Fibroblast of skin of abdomen (primary cell): ENCODE measurements around the gene GLRX2.

ENCODE experiments used
- DNase-seq: peaks from one replicate; pipeline ENCODE4 v3.0.0-alpha.2; 2013

Gene GLRX2

GRCh38 chr1:193111641-193112090, 6.5 kb upstream of the GLRX2 start:
- DNase-seq: peak; percentile 91

DNA sequence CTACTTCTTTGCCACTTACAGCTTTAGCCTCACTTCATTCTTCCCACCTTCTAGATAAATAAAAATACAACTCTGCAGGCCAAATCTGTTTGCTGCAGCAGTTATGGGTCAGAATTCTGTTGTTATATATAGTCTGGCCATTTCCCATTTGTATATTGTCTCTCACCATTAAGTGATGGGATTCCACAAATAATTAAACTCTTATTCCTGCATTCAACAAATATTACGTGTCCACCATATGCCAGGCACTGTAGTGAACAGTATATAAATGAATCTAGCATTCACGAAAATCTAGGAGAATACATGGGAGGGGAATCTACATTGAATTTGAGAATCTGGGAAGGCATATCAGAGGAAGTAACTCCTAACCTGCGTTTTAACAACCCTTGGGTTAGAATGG, 5.7 kb upstream of the GLRX2 start:
- DNase-seq: no peak

DNA sequence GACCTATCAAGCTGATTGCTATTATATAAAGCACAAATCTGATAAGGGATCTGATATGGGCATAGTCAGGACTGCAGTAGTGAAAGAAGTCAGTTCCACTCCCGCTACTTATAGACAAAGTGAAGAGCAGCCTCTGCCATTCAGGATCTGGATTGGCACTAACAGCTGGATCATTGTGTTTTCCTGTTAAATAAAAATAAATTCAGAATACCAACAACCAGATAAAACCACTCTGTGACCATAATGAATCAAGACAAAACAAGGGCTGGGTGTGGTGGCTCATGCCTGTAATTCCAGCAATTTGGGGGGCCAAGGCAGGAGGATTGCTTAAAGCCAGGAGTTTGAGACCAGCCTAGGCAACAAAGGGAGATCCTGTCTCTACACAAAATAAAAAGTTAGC, 5.0 kb upstream of the GLRX2 start:
- no peak for DNase-seq

GRCh38 chr1:193109619-193110018, 4.4 kb upstream of the GLRX2 start:
- no peak for DNase-seq

DNA sequence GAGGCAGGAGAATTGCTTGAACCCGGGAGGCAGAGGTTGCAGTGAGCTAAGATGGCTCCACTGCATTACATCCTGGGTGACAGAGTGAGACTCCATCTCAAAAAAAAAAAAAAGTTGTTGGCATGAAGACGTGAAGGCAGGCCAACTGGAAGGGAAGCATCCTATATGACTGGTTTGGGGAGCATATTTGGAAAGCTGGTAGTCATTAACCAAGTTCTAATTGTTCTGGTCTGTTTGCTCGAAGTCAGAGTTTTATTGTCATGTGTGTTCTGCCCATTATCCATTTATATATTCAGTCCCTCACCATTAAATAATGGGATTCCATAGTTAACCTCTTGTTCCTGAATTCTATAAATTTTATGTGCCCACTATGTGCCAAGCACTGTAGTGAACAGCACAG, 3.3 kb upstream of the GLRX2 start:
- DNase-seq: no peak

- no peak for DNase-seq
Observed at GRCh38 chr1:193105821-193106177, 585 bp upstream of the GLRX2 start.

DNA sequence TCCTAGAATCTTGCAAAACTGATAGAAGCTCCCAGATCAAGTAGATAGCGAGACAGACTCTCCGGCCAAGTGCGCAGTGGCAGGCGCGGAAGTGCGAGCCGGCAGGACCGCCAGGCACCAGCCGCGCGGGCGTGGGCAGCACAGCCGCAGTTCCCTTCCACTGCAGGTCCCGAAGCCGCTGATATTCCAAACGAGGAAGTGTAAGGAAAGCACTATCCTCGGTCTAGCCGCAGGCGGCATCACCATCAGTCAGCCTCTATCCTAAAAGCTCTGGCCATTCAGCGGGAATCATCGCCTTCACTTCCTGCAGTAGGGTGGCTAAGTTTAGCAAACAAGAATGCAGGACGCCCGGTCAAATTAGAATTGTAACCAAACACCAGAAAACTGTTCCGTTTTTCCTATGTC, 710 bp downstream of the GLRX2 start:
- DNase-seq: peak; percentile 51

GRCh38 chr1:193103759-193104501, 1.3 kb downstream of the GLRX2 start:
- DNase-seq: no peak

GRCh38 chr1:193102662-193103061, 2.6 kb downstream of the GLRX2 start:
- no peak for DNase-seq

GRCh38 chr1:193094112-193094511, 11.1 kb downstream of the GLRX2 start:
- DNase-seq: no peak

GRCh38 chr1:193090865-193091264, 14.3 kb downstream of the GLRX2 start:
- no peak for DNase-seq

DNA sequence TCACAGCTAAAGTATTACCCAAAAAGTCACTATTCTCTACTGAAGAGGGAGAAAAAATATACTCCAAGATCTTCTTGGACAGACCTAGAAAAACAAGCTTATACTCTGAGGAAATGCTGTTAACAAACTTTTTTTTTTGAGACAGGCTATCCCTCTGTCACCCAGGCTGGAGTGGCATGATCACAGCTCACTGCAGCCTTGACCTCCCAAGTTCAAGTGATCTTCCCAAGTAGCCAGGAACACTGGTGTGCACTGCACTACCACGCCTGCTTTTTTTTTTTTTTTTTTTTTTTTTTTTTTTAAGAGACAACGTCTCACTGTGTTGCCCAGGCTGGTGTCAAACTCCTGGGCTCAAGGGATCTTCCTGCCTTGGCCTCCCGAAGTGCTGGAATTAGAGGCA, 17.3 kb downstream of the GLRX2 start:
- no peak for DNase-seq

DNA sequence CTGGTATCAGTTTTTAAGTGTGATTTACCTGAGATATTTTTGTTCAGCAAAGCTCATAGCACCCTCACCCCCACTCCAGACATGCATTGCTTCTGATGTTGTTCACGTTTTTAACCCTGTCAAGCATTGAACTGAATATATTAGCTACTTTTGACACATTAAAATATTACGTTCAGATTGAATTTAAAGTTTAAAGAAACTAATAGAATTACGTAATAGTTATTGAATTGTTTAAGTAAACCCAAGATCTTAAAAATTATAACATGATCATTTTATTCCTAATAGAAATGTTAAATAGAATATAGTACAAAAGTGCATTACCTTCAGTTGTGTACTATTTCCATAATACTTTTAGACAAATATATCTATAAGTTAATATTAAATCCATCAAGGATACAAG, 18.9 kb downstream of the GLRX2 start:
- DNase-seq: no peak

DNA sequence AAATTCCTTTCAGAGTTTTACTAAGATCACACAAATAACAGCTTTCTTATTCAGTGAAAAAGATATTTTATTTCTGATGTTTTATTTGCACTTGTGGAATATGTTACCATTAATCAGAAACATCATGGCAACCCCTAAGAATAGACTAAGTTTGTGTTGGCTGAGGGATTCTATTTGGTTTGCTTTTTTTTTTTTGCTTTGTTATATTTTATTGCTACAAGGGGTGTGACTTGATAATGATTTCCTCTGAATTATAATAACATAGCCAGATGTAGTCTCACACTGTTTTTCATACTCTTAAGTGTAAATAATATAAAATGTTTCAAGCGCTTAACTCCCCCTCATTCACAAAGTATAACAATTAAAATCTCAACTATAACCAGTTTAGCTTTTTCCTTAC, 20.0 kb downstream of the GLRX2 start:
- DNase-seq: no peak

DNA sequence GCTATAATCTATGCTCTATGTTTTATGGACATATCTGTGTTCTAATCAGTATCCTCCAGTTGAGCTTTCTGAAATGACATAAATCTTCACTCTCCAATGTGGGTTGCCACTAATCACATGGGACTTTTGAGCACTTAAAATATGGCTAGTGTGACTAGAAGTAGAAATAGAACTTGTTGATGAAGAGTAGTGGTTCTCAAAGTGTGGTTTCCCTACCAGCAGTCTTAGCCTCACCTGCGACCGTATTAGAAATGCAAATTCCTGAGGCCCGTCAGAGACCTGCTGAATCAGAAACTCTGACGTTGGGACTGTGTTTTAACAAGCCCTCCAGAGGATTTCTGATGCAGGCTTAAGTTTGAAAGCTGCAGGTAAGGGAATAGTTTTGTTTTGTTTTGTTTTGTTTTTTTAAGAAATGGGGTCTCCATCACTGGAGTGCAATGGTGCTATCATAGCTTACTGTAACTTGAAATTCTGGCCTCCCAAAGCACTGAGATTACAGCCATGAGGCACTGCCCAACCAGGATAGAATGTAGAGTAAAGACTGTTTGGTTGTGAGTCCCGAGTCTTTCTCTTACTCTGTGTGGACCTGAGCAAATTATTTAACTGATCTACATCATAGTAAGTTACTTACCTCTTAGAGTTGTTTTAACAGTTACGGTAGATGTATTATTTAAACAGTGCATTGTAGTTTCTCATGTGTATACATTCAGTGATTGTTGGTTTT, 21.7 kb downstream of the GLRX2 start:
- no peak for DNase-seq

- DNase-seq: no peak
Observed at GRCh38 chr1:193079187-193079586, 26.0 kb downstream of the GLRX2 start.

GRCh38 chr1:193077991-193078390, 27.2 kb downstream of the GLRX2 start:
- peak; percentile 49 for DNase-seq

GRCh38 chr1:193070942-193071341, 34.3 kb downstream of the GLRX2 start:
- DNase-seq: no peak

- DNase-seq: no peak
Observed at GRCh38 chr1:193070386-193070753, 34.8 kb downstream of the GLRX2 start.

DNA sequence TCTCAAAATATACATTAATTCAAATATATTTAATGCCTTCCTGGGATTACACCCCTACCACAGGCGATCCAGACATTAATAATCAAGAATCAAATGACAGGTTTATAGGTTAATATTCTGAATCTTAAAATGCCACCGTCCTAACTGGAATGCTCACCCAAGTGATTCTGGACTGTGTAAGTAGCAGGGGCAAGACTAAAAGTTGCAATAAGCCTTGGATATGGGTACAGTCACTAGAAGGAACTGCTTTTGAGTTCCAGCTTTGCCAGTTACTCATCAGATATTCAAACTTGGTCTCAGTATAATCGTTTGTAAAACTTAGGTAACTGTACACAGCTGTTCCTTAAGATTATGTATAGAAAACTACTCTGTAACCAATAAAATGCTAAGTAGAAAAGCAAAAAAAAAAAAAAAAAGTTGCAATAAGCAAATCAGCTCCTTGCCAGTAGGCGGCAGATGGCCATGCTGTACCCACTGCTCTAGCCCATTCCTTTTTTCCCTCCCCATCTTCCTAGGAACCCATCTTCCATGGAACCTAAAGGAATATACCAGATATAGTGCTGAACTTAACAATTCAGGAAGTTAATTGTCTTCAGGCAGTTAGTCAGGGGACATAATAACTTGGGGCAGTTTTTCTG, 35.3 kb downstream of the GLRX2 start:
- peak; percentile 22 for DNase-seq

- no peak for DNase-seq
Observed at GRCh38 chr1:193068013-193068412, 37.2 kb downstream of the GLRX2 start.

GRCh38 chr1:193066606-193067005, 38.6 kb downstream of the GLRX2 start:
- no peak for DNase-seq

DNA sequence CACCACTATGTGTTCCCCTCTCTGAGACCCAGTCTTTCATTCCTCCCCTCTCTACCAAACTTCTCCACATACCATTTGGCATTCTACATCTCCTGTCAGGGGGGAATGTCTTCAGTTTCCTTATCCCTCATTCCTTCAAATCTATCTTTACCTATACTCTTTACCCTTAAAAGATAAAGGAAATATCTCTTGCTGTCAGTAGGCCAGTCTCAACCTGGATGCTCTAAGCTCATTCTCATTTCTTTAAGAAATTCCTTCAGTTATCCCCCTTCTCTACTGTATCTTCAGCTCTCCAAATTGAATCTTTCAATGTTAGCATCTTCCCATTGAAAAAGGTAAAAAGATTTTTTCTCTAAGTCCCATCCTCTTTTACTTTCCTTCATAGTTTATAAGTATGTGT, 39.3 kb downstream of the GLRX2 start:
- DNase-seq: no peak
